HEK293T (cell line): ENCODE results near the gene SNTG2.

ENCODE experiments used
- ARNT ChIP-seq: fragments of 450-650 bp; IDR thresholded peaks from 2 replicates; pipeline ENCODE4 v1.6.1; 2017; ENCODE audit warnings: mild to moderate bottlenecking
- CTBP1 ChIP-seq: fragments of 450-650 bp; IDR thresholded peaks from 2 replicates; pipeline ENCODE4 v1.6.1; 2016; ENCODE audit warnings: borderline replicate concordance
- FOXA1 ChIP-seq: fragments of 450-650 bp; IDR thresholded peaks from 2 replicates; pipeline ENCODE4 v1.6.1; 2016; ENCODE audit warnings: mild to moderate bottlenecking
- FOXM1 ChIP-seq: fragments of 450-650 bp; IDR thresholded peaks from 2 replicates; pipeline ENCODE4 v1.6.1; 2017; ENCODE audit warnings: mild to moderate bottlenecking, borderline replicate concordance
- HDGF ChIP-seq: fragments of 450-650 bp; IDR thresholded peaks from 2 replicates; pipeline ENCODE4 v1.6.1; 2017; ENCODE audit warnings: antibody characterized with exemption, borderline replicate concordance
- LEF1 ChIP-seq: fragments of 450-650 bp; IDR thresholded peaks from 2 replicates; pipeline ENCODE4 v1.6.1; 2017; ENCODE audit warnings: mild to moderate bottlenecking, borderline replicate concordance
- SP1 ChIP-seq: fragments of 450-650 bp; IDR thresholded peaks from 2 replicates; pipeline ENCODE4 v1.6.1; 2017
- SUZ12 ChIP-seq: fragments of 450-650 bp; IDR thresholded peaks from 2 replicates; pipeline ENCODE4 v1.6.1; 2016; ENCODE audit warnings: mild to moderate bottlenecking
- TARDBP ChIP-seq: fragments of 450-650 bp; IDR thresholded peaks from 2 replicates; pipeline ENCODE4 v1.6.1; 2016
- ZNF384 ChIP-seq: fragments of 450-650 bp; IDR thresholded peaks from 2 replicates; pipeline ENCODE4 v1.6.1; 2016

DNA sequence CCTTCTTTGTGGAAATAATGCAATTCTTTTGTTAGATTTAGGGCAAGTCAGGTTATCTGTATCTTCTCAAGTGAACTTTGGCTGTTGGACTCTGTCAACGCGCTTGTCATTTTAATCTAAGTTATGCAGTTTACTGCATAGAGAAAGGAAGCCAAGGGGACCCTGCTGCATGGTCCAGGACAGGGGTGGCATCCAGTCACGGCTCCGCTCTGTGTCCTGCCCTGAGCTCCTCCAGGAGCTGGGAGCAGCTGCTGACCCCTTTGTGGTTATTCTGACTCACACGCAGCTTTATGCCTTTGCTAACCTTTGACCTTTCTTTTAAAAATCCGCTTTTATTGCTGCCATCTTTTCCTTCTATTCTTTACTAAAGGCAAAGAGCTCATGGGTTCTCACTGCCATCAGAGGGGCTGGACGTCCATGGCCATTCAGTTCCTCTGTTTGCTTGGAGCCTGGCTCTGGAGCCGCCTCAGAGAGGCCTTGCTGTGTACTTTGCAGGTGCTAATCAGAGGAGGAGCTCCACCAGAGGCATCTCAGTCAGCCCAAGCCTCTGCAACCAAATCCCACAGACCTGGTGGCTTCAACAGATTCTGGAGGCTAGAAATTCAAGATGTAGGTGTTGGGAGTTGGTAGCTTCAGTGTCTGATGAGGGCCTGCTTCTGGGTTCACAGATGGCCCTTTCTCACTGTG is 39.3 kb downstream of the SNTG2 start:
- TF ChIP-seq CTBP1 (no peak), SP1 (no peak), FOXM1 (no peak), ARNT (no peak), FOXA1 (no peak), TARDBP (no peak), HDGF (no peak), SUZ12 (no peak), ZNF384 (no peak), LEF1 (no peak)
